KOPT-K1 (cell line): ENCODE measurements around the gene MACROD2.

Source experiments
- H3K27ac ChIP-seq: fragments of 200-600 bp; sonication (generic); 2 replicates; pipeline ENCODE4 v1.5.1; 2016; ENCODE audit warnings: antibody characterized with exemption, mild to moderate bottlenecking, low read depth, low read length; ENCODE audit not compliant: poor library complexity, severe bottlenecking
- H3K36me3 ChIP-seq: fragments of 200-600 bp; sonication (generic); 2 replicates; pipeline ENCODE4 v1.5.1; 2017; ENCODE audit warnings: antibody characterized with exemption, mild to moderate bottlenecking, low read length, moderate library complexity; ENCODE audit not compliant: insufficient read depth
- H3K9me3 ChIP-seq: fragments of 200-600 bp; sonication (generic); 2 replicates; pipeline ENCODE4 v1.5.1; 2017; ENCODE audit warnings: antibody characterized with exemption, low read length, mild to moderate bottlenecking; ENCODE audit not compliant: insufficient read depth, poor library complexity, severe bottlenecking

Gene MACROD2

DNA sequence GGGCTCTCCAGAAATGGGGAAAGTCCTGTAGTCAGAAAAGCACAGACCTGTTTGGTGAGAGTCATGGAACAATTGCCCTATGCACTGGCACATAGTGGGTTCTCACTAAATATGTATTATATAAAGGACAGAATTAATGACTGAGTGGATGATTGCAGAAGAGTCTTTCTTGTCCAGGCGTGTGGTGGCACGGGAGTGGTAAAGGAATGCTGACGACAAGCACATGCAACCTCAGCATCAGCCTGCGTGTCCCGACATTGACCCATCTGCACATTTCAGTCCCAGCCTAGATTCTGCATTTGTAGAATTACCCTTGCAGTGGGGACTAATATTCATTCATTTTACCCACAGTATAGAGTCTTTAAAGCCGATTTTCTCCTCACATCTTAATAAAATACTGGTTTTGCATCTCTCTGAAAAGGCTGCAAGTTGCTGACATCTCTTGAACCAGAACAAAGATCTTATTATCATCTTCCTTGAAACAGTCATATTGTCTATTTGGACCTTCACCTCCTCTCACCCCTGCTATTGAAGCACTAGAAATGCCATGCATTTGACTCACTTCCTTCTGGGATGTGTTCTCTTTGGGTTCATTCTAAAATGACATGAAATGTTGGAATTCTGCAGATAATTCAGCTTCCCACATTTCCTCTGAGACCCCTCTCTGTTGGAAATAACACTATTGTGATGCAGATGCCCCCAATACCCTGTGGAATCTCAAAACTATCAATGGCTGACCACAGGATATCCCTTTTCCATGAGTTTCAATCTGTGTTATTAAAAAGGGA lies 1225.7 kb downstream of the MACROD2 start:
- no peaks in the 10 kb centered on the region for H3K36me3 ChIP-seq
- H3K27ac ChIP-seq, result no peak overlapping the region
- no peaks in the 10 kb centered on the region for H3K9me3 ChIP-seq

DNA sequence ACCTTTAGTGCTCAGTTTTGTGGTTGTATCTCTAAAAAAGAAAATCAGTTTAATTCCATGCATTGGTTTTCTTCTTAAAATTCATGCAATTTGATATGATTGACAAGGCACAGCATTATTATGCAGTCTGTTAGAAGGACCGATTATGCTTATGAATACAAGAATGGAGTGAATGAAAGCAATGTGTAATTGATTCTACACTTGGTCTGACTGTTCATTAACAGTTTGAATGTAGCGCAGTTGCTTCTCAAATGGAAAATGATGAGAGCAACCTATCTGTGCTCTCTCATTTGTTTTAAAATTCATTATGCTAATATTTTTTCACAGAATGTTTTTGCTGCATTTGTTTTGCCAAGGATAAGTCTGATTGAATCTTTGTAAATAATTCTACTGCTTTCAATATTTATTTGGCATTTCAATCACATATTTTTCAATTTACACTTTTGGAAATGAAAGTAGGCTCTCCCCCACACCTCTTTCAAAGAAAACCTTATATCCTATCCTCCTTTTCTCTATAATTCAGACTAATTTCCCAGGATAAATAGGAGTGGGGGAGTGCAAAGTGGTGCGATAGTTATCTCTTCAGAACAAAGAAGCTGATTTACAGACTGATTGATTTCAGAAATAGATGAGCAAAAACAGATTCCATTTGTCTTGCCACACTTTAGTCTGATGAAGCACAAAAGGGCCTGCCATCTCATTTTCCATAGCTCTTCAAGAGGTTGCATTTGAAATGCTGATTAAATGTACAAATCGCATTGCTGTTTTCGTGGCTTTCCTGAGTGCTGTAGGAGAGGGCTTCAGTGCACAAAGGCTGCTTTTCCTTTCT lies 1227.4 kb downstream of the MACROD2 start:
- H3K36me3 ChIP-seq, result no peaks in the 10 kb centered on the region
- no peaks in the 10 kb centered on the region for H3K9me3 ChIP-seq
- H3K27ac ChIP-seq, result no peak overlapping the region

DNA sequence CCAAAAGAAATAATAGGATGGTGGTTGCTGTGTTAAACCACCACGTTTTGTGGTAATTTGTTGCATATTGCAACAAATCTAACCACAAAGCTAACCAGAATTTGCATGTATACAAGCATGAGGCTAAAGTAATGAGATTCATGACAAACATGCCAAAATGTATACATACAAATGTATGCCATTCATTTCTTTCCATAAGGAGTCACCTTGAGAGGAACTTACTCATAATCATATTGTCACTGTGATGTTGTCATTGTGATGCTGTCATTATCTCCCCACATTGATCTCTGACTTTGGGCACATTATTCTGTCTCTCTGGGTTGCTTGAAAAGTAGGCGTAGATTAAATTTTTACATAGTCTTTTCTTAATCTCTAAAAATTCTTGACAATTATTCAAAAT lies 1228.9 kb downstream of the MACROD2 start:
- Histone ChIP-seq H3K9me3 (no peaks in the 10 kb centered on the region), H3K36me3 (no peaks in the 10 kb centered on the region), H3K27ac (no peak overlapping the region)

DNA sequence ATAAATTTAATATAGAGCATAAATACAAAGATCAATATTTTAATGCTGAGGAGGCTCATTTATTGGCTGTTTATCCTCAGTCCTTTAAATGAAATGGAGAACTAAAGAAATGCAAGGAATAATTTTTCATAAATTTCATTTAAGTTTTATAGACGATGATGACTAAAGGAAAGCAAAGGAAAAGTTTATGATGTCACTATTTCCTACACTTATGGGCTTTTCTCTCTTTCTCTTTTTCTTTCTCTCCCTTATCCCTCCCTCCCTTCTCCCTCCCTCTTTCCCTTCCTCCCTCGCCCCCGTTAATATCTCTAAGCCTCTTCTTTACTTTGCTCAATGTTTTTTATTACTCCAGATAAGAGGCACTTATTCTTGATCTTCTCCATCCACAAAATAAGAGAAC lies 1231.8 kb downstream of the MACROD2 start:
- H3K9me3 ChIP-seq, result peaks cover 7% of the 10 kb centered on the region
- H3K36me3 ChIP-seq, result no peaks in the 10 kb centered on the region
- no peak overlapping the region for H3K27ac ChIP-seq

DNA sequence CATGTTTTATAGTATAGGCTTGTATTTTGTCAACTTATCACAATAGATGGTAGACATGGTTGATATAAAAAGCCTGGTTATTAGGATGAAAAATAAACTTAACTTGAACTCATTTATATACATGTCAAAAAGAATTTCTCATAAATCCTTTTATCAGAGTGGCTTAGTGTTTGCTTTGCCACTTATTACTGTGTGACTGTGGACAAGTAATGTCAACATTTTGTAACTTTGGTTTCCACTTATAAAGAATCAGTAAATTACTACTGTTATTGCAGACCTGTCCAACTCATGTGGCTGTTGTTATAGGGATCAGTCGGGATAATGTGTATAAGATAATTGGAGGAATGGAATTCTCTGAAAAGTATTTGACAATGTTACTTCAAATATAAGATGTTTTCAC lies 1236.9 kb downstream of the MACROD2 start:
- no peak overlapping the region for H3K27ac ChIP-seq
- no peaks in the 10 kb centered on the region for H3K36me3 ChIP-seq
- peaks cover 7% of the 10 kb centered on the region for H3K9me3 ChIP-seq

DNA sequence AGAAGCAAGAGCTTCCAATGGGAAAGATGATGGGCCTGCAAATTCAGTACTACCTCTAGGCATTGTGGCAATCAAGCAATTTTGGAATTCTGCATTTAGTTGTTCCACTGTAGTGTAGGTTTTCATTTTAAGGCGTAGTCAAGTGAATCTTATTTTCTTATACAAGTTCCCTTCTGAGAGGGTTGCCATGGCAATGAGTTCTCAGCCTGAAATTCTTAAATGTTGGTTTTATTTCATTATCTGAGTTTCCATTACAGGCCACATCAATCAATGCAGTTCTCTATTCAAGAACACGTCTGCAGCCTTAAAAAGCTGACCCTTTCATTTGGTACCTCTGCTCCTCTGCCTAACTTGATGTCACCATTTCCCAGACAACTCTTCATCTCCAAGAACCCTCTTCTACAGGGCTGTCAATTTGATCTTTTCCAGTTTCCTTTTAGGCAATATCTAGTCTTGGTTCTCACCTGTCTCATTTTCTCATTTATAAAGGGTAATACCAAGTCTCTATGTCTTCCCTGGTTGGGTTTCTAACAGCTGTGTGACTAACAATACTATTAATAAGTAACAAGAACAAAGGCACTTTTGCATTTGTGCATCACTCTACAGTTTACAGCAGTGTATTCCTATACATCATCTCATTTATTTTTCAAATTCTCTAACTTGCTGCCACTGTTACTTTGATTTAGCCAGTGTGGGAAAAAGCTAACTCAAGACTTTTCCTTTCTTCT lies 1240.3 kb downstream of the MACROD2 start:
- H3K36me3 ChIP-seq, result no peaks in the 10 kb centered on the region
- no peaks in the 10 kb centered on the region for H3K9me3 ChIP-seq
- H3K27ac ChIP-seq, result no peak overlapping the region

DNA sequence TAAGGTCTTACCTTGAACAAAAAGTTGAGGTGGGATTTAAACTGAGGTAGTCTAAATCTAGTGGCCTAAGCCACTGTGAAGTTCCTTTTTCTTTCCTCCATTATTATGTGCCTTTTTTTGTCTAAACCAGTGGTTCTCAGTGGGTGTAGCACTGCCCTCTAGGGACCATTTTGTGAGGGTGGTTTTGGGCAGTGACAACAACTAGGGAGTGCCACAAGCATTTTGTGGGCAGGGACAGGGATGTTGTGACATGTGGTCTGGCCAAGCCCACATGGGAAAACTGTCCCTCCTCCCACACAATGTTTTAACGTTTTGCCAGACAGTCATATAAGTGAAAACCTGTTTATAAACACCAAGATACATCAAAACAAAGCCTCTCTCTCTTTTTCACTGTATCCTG lies 1241.5 kb downstream of the MACROD2 start:
- no peak overlapping the region for H3K27ac ChIP-seq
- no peaks in the 10 kb centered on the region for H3K9me3 ChIP-seq
- H3K36me3 ChIP-seq, result no peaks in the 10 kb centered on the region

DNA sequence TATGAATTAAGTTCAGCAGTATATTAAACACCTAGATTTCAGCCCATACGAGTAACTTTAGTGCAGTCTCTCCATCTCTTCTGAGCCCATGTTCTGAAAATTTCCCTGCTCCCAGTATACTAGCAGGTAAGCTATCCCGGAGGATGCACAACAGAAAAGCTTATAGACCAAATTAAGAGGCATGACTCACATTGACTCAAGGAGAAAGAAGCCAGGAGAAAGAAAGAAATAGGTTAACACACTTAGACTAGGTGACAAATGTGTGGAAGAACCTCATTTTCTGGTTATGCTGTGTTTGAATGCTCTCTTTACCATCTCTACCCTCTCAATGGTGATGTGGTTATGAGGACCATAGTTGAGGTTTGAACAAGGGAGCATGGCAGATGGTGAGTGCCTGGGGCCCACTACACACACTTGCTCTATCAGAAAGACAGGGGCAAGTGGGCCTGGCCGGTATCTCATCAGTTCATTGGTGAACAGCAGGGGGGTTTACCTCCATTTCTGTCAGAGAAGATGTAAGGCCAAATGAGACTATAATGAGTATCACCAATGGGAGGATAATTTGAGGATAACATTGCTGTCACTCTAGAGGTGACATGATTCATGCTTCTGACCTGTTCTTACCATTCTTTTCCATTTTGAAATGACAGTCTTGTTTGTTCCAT lies 1244.4 kb downstream of the MACROD2 start:
- Histone ChIP-seq H3K36me3 (no peaks in the 10 kb centered on the region), H3K9me3 (no peaks in the 10 kb centered on the region), H3K27ac (no peak overlapping the region)

DNA sequence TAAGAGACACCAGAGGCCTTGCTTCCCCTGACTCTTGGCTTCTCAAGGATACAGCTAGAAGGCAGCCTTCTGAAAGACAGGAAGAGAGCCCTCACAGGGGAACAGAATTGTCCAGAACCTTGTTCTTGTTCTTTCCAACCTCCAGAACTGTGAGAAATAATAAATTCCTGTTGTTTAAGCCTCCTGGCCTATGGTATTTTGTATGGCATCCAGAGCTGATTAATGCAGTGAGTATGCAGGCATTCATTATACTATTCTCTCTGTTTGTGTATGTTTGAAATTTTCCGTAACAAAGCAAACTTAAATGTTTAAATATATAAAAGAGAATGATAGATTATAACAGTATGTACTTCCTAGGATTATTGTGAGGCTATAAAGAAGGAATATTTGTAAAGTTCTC lies 1245.5 kb downstream of the MACROD2 start:
- Histone ChIP-seq H3K9me3 (no peaks in the 10 kb centered on the region), H3K27ac (no peak overlapping the region), H3K36me3 (no peaks in the 10 kb centered on the region)

DNA sequence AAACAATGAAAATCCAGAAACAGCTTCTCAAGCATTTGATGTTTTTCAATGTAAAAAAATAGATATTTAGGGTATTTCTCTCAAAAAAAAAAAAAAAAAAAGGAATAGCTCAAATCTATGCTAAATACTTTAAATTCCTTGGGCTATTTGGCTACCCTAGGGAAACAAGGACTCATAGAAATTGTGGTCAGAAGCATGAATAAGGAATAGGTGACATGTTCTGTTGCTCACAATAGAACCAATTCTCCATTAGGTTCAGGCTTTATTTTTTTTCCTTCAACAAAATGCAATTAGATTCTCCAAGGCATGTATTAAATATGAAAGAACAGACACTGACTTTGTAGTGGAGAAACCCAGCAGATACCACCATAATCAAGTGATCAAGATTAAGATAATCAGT lies 1246.4 kb downstream of the MACROD2 start:
- H3K27ac ChIP-seq, result no peak overlapping the region
- H3K9me3 ChIP-seq, result no peaks in the 10 kb centered on the region

DNA sequence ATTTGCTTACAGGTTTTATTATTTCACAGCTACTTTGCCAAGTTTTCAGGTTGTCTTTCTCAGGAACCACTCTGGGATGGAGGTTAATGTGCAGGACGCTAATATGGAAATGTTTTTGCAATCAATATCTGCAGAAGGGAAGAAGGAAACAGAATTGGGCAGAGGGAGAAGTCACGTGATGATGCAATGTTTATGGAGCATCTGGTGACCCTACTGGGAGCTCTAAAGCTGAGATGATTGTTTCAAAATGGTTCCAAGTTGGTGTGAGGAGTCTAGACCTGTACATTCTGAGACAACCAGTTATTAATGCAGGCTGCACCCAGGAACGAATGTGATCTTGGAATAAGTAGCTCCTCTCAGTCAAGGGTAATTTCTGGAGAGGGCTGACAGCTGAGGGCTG lies 1247.5 kb downstream of the MACROD2 start:
- no peaks in the 10 kb centered on the region for H3K36me3 ChIP-seq
- no peaks in the 10 kb centered on the region for H3K9me3 ChIP-seq
- no peak overlapping the region for H3K27ac ChIP-seq

More for the DNA sequence above, 1246.4 kb downstream of the MACROD2 start:
- no peaks in the 10 kb centered on the region for H3K36me3 ChIP-seq

DNA sequence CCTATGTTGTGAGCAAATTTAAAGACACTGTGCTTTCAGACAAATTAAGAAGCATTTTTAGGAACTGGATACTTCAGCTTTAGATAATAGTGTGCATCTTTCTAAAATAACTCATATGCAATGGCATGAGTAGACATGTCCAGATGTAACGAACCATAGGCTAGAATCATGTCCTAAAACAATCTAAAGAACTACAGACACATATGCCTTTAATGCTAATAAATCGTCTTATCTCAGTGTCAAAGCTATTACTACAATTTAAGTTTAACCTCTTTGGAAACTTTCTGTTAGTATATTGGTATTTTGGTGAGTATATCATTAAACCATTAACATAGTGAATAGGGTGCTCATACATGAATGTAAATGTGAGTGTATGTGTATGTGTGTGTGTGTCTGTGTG lies 1250.6 kb downstream of the MACROD2 start:
- no peak overlapping the region for H3K27ac ChIP-seq
- H3K9me3 ChIP-seq, result no peaks in the 10 kb centered on the region
- no peaks in the 10 kb centered on the region for H3K36me3 ChIP-seq

DNA sequence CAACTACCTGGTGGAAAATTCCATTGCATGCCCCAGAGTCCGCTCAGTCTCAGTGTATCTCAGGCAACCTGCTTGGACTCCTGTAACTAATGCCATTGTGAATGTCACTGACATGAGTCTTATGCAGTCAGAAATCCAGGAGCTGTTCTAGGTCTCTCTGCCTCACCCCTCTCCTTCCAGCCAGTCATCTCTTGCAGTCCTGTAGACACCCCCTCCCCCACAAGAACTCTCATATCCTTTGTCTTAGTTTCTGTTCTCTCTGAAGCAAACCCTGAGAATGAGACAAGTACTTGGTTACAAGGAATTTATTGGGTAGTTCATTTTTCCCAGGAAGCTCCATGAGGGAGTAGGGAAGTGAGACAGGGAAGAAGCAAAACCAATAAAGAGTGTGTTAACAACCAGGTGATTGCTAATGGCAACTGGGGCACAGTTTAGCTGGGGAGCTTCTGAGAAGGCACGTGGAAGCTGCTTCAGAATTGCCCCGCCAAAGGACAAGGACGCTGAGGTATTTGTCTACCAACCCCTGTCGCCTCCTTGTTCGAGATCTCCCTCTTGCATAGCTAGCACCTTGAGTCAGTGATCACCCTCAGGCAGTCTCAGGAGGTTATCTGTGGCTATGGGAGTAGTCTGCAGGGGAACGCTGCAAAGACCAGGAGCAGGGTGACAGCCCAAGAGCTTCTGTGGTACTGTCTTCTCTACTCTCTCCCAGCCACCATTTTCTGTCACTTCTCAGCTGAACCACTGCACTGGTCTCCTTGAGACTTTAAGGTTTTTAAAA lies 1253.5 kb downstream of the MACROD2 start:
- H3K27ac ChIP-seq, result no peak overlapping the region
- H3K9me3 ChIP-seq, result no peaks in the 10 kb centered on the region
- no peaks in the 10 kb centered on the region for H3K36me3 ChIP-seq

DNA sequence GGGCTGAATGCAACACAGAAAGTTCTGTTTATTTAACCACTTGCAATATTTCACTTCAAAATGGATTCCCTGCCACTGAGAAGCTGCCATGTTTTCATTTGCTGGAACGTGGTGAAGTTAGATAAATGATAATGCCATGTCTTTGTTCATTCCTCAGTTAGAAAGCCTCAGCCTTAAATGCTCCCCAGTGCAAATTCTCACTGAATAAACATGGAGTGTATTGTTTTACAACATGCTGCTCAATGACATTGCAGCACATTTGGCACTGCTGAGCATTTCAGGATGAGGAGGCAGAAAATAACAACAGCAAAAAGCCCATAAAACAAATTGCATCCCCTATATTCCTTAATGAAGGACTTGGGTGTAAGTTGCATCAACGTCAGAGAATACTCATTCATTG lies 1255.9 kb downstream of the MACROD2 start:
- no peaks in the 10 kb centered on the region for H3K9me3 ChIP-seq
- no peaks in the 10 kb centered on the region for H3K36me3 ChIP-seq

More for the DNA sequence above, 1255.9 kb downstream of the MACROD2 start:
- no peak overlapping the region for H3K27ac ChIP-seq
